Measurements from ENCODE around the gene RHOG. TPM values are rescaled to one million over a fixed set of nuclear protein-coding genes. Genes with fewer than 3 reads are reported as not detected.

Gene RHOG
- total RNA-seq, 1 donor from 2014 or later = 163 TPM

- ATAC-seq (ENCODE audit: low read depth) (no peak), DNase-seq (no peak)
- Mint-ChIP-seq H3K9me3 (no peaks in the 10 kb centered on the region), H3K27me3 (no peaks in the 10 kb centered on the region), H3K4me3 (no peak overlapping the region), H3K27ac (no peak overlapping the region), H3K4me1 (peaks cover 60% of the 10 kb centered on the region), H3K36me3 (ENCODE audit: low read depth) (peaks cover 44% of the 10 kb centered on the region)
- ChIA-PET POLR2A (interaction anchor here (0.6 kb wide), 1 partner anchor 1503 kb away, joined by 4 read pairs; no protein-coding TSS in a partner anchor), CTCF (interaction anchor here (0.6 to 3.0 kb wide), 5 partner anchors 14 to 289 kb away, joined by 4 to 12 read pairs (median 9); partner anchors contain the start of gene PGAP2)
- intact Hi-C loops (cut with micrococcal nuclease) = loop anchor here (2.0 kb wide), 2 partner anchors 25 to 57 kb away; partner anchors contain the start of genes PGAP2 and RHOG
- TF ChIP-seq, protein P1, sequence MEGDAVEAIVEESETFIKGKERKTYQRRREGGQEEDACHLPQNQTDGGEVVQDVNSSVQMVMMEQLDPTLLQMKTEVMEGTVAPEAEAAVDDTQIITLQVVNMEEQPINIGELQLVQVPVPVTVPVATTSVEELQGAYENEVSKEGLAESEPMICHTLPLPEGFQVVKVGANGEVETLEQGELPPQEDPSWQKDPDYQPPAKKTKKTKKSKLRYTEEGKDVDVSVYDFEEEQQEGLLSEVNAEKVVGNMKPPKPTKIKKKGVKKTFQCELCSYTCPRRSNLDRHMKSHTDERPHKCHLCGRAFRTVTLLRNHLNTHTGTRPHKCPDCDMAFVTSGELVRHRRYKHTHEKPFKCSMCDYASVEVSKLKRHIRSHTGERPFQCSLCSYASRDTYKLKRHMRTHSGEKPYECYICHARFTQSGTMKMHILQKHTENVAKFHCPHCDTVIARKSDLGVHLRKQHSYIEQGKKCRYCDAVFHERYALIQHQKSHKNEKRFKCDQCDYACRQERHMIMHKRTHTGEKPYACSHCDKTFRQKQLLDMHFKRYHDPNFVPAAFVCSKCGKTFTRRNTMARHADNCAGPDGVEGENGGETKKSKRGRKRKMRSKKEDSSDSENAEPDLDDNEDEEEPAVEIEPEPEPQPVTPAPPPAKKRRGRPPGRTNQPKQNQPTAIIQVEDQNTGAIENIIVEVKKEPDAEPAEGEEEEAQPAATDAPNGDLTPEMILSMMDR (IDR thresholded peaks at IDR 0.05) = no peak
Measured at GRCh38 chr11:3783611-3784010, 57.1 kb downstream of the RHOG start.

DNA sequence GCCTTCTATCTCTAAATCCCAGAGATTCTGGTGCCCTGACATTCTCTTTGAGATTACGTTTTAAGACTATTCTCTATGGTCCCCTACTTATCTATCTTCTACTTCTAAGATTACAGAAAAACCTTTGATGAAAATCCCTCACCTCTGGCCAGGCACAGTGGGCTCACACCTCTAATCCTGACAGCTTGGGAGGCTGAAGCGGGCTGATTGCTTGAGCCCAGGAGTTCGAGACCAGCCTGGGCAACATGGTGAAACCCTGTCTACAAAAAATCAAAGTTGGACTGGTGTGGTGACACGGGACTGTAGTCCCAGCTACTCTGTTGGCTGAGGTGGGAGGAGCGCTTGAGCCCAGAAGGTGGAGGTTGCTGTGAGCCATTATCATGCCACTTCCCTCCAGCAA lies 57.8 kb downstream of the RHOG start:
- Mint-ChIP-seq H3K4me3 (no peak overlapping the region), H3K36me3 (ENCODE audit: low read depth) (peaks cover 48% of the 10 kb centered on the region), H3K4me1 (peaks cover 59% of the 10 kb centered on the region), H3K27me3 (no peaks in the 10 kb centered on the region), H3K27ac (peak overlapping the region; percentile 41), H3K9me3 (no peaks in the 10 kb centered on the region)
- intact Hi-C loops (cut with micrococcal nuclease) = no loop called here
- TF ChIP-seq, protein P1 (IDR thresholded peaks at IDR 0.05) = no peak
- DNase-seq (no peak), ATAC-seq (ENCODE audit: low read depth) (no peak)
- ChIA-PET POLR2A (no interaction called here), CTCF (interaction anchor here (0.6 to 2.6 kb wide), 3 partner anchors 14 to 59 kb away, joined by 4 to 9 read pairs (median 5); no protein-coding TSS in a partner anchor)

DNA sequence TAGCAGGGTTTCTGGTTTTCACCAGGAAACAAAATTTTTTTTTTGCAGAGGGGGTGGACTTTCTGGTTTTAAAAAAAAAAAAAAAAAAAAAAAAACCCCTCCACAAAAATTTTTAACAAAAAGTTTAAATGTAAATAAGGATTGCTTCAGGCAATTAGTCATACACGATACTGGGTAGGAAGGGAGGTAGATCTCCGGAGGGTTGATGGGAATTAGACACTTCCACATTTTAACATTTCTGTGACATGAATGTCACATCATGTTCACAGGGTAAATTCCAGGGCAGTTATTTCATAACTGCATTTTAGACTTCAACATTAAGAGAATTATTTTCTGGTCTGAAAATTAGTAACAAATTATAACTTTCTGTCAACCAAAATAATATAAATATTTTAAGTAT lies 59.3 kb downstream of the RHOG start:
- intact Hi-C loops (cut with micrococcal nuclease) = no loop called here
- Mint-ChIP-seq H3K27ac (peak overlapping the region; percentile 56), H3K9me3 (no peaks in the 10 kb centered on the region), H3K4me3 (no peak overlapping the region), H3K4me1 (peaks cover 46% of the 10 kb centered on the region), H3K36me3 (ENCODE audit: low read depth) (peaks cover 47% of the 10 kb centered on the region), H3K27me3 (no peaks in the 10 kb centered on the region)
- ChIA-PET CTCF (interaction anchor here (1.1 kb wide), 1 partner anchor 291 kb away, joined by 4 read pairs; no protein-coding TSS in a partner anchor), POLR2A (interaction anchor here (0.7 to 2.2 kb wide), 3 partner anchors 49 to 293 kb away, joined by 7 to 18 read pairs (median 8); no protein-coding TSS in a partner anchor)
- DNase-seq = no peak
- no peak for ATAC-seq (ENCODE audit: low read depth)
- TF ChIP-seq, protein P1 (IDR thresholded peaks at IDR 0.05) = no peak

Other genes starting within 250 kb of the RHOG start
- not detected in 2 replicates for gene ART5, start 199.0 kb downstream of the RHOG start, total RNA-seq
- not detected in 2 replicates for gene ART1, start 195.8 kb downstream of the RHOG start, total RNA-seq
- 2.5 and 3.0 TPM in 2 replicates for gene CHRNA10, start 169.6 kb downstream of the RHOG start, total RNA-seq
- gene NUP98, start 43.4 kb downstream of the RHOG start, total RNA-seq = 98.0 and 117 TPM in 2 replicates
- 19.7 and 25.0 TPM in 2 replicates for gene PGAP2, start 32.4 kb downstream of the RHOG start, total RNA-seq
- gene STIM1, start 14.7 kb upstream of the RHOG start, total RNA-seq = 37.3 and 38.4 TPM in 2 replicates